Gastrocnemius medialis (tissue), 4 donors: ENCODE results near the gene MAGEA11.

Experiments
- POLR2A ChIP-seq, 2 donors: fragments of 450-650 bp; IDR thresholded peaks; one replicate each; pipeline ENCODE4 v1.6.1; 2017; ENCODE audit warnings: antibody characterized with exemption in 2 of 2, mild to moderate bottlenecking in 2 of 2, moderate library complexity in 2 of 2
- TF ChIP-seq, protein P1 (sequence below), 5 experiments: fragments of 450-650 bp in 3 of 5; fragments of 200-600 bp in 2 of 5; sonication (generic) in 2 of 5; IDR thresholded peaks in 4 of 5; conservative IDR thresholded peaks in 1 of 5; 1 replicate in 4 of 5; 2 replicates in 1 of 5; pipeline ENCODE4 v1.5.1; 2016 to 2019; ENCODE audit warnings: antibody characterized with exemption in 5 of 5, mild to moderate bottlenecking in 3 of 5, moderate library complexity in 3 of 5

DNA sequence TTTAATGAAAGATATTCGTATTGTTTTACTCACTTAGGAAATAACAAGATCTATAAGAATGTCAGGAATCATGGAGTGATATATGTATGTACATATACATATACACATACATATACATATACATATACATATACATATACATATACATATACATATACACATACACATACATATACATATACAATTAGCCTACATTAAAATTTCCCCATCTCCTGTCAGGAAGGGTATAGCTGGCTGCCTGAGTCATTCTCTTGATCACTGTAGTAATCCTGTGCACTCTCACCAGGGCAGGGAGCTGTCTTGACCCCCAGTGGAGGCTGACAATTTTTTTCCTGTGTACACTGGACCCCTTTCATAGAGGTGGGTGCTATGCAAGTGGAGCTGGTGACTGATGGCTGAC, 23.3 kb upstream of the MAGEA11 start:
- TF ChIP-seq, protein P1, sequence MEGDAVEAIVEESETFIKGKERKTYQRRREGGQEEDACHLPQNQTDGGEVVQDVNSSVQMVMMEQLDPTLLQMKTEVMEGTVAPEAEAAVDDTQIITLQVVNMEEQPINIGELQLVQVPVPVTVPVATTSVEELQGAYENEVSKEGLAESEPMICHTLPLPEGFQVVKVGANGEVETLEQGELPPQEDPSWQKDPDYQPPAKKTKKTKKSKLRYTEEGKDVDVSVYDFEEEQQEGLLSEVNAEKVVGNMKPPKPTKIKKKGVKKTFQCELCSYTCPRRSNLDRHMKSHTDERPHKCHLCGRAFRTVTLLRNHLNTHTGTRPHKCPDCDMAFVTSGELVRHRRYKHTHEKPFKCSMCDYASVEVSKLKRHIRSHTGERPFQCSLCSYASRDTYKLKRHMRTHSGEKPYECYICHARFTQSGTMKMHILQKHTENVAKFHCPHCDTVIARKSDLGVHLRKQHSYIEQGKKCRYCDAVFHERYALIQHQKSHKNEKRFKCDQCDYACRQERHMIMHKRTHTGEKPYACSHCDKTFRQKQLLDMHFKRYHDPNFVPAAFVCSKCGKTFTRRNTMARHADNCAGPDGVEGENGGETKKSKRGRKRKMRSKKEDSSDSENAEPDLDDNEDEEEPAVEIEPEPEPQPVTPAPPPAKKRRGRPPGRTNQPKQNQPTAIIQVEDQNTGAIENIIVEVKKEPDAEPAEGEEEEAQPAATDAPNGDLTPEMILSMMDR (IDR thresholded peaks at IDR 0.05 in 4 of 5, conservative IDR thresholded peaks at IDR 0.05 in 1 of 5): no peak
- no peak for TF ChIP-seq POLR2A (IDR thresholded peaks at IDR 0.05)
